Neural crest cell (in vitro differentiated cells): ENCODE results near the gene PIK3R5. TPM values are rescaled to one million over a fixed set of nuclear protein-coding genes. Genes with fewer than 3 reads are reported as not detected.
"Not testable (repeated sequence)": the region's sequence is repeated elsewhere in the genome, so short reads cannot be mapped to it uniquely, and the experiment has no call there.

Experiments
- DNase-seq: peaks from one replicate; pipeline ENCODE4 v3.0.0; 2021; ENCODE audit warnings: low read depth, mixed read lengths, low spot score
- H3K27ac Mint-ChIP-seq: one replicate; pipeline ENCODE4 v1.8.0; 2021; ENCODE audit warnings: mild to moderate bottlenecking, mixed read lengths; ENCODE audit not compliant: unreplicated experiment
- H3K27me3 Mint-ChIP-seq: 2 replicates; pipeline ENCODE4 v1.8.0; 2021; ENCODE audit warnings: low read depth, mild to moderate bottlenecking, mixed read lengths
- H3K36me3 Mint-ChIP-seq: 2 replicates; pipeline ENCODE4 v1.8.0; 2021; ENCODE audit warnings: low read depth, mild to moderate bottlenecking, mixed read lengths
- H3K4me1 Mint-ChIP-seq: 2 replicates; pipeline ENCODE4 v1.8.0; 2021; ENCODE audit warnings: mixed read lengths
- H3K4me3 Mint-ChIP-seq: one replicate; pipeline ENCODE4 v1.8.0; 2021; ENCODE audit warnings: mild to moderate bottlenecking, mixed read lengths
- H3K9me3 Mint-ChIP-seq: 2 replicates; pipeline ENCODE4 v1.8.0; 2021; ENCODE audit warnings: mixed read lengths
- CTCF ChIP-seq: fragments of 200-600 bp; sonication (generic); conservative IDR thresholded peaks from 2 replicates; pipeline ENCODE4 v1.5.0; 2021; ENCODE audit warnings: antibody characterized with exemption, mild to moderate bottlenecking
- total RNA-seq: library from RNA; stranded (reverse); gene quantifications from 2 replicates; pipeline ENCODE4 v1.2.1, GENCODE V29; 2021

Gene PIK3R5
- total RNA-seq, 1 donor from 2014 or later, result 1.4 TPM

GRCh38 chr17:8991514-8992285, 26.2 kb upstream of the PIK3R5 start:
- no peaks in the 10 kb centered on the region for H3K36me3 Mint-ChIP-seq
- no peak overlapping the region for H3K4me3 Mint-ChIP-seq
- H3K9me3 Mint-ChIP-seq, result peaks cover 6% of the 10 kb centered on the region
- peak; percentile 85 for TF ChIP-seq CTCF
- no peaks in the 10 kb centered on the region for H3K27me3 Mint-ChIP-seq
- no peaks in the 10 kb centered on the region for H3K4me1 Mint-ChIP-seq
- no peak overlapping the region for H3K27ac Mint-ChIP-seq
- DNase-seq, result peak; percentile 79

GRCh38 chr17:8988263-8988935, 22.9 kb upstream of the PIK3R5 start:
- H3K36me3 Mint-ChIP-seq, DNase-seq, H3K27ac Mint-ChIP-seq, H3K4me1 Mint-ChIP-seq, H3K27me3 Mint-ChIP-seq, H3K4me3 Mint-ChIP-seq: not testable (repeated sequence)
- peaks cover 17% of the 10 kb centered on the region for H3K9me3 Mint-ChIP-seq

GRCh38 chr17:8986295-8986694, 20.8 kb upstream of the PIK3R5 start:
- H3K36me3 Mint-ChIP-seq, result peaks cover 4% of the 10 kb centered on the region
- TF ChIP-seq CTCF, result no peak
- H3K4me1 Mint-ChIP-seq, result no peaks in the 10 kb centered on the region

GRCh38 chr17:8985054-8985701, 19.7 kb upstream of the PIK3R5 start:
- peaks cover 4% of the 10 kb centered on the region for H3K36me3 Mint-ChIP-seq
- no peak overlapping the region for H3K27ac Mint-ChIP-seq
- peaks cover 17% of the 10 kb centered on the region for H3K9me3 Mint-ChIP-seq
- DNase-seq, result no peak
- no peaks in the 10 kb centered on the region for H3K27me3 Mint-ChIP-seq
- H3K4me1 Mint-ChIP-seq, result no peaks in the 10 kb centered on the region
- no peak overlapping the region for H3K4me3 Mint-ChIP-seq
- TF ChIP-seq CTCF, result no peak

More at GRCh38 chr17:8986295-8986694, 20.8 kb upstream of the PIK3R5 start:
- H3K27ac Mint-ChIP-seq, result no peak overlapping the region
- no peak overlapping the region for H3K4me3 Mint-ChIP-seq
- no peaks in the 10 kb centered on the region for H3K27me3 Mint-ChIP-seq
- no peak for DNase-seq
- peaks cover 17% of the 10 kb centered on the region for H3K9me3 Mint-ChIP-seq

- not testable (repeated sequence) for DNase-seq, H3K36me3 Mint-ChIP-seq
These were observed 18.7 kb upstream of the PIK3R5 start for GRCh38 chr17:8984225-8984624.

GRCh38 chr17:8981443-8981842, 15.9 kb upstream of the PIK3R5 start:
- TF ChIP-seq CTCF, result no peak
- peaks cover 11% of the 10 kb centered on the region for H3K9me3 Mint-ChIP-seq

More at GRCh38 chr17:8984225-8984624, 18.7 kb upstream of the PIK3R5 start:
- H3K4me3 Mint-ChIP-seq, H3K27me3 Mint-ChIP-seq, H3K4me1 Mint-ChIP-seq, H3K27ac Mint-ChIP-seq: not testable (repeated sequence)
- H3K9me3 Mint-ChIP-seq, result peaks cover 17% of the 10 kb centered on the region

More at GRCh38 chr17:8981443-8981842, 15.9 kb upstream of the PIK3R5 start:
- no peaks in the 10 kb centered on the region for H3K27me3 Mint-ChIP-seq
- no peak for DNase-seq
- H3K27ac Mint-ChIP-seq, result no peak overlapping the region
- H3K36me3 Mint-ChIP-seq, result peaks cover 4% of the 10 kb centered on the region
- H3K4me3 Mint-ChIP-seq, result no peak overlapping the region
- no peaks in the 10 kb centered on the region for H3K4me1 Mint-ChIP-seq
